Activated T-cell treated with anti-CD3 and anti-CD28 coated beads, Interleukin-2, amount 50 U/mL, for 72 hours (primary cell): ENCODE measurements around the gene RFT1. TPM values are rescaled to one million over a fixed set of nuclear protein-coding genes. Genes with fewer than 3 reads are reported as not detected.
A peak's percentile ranks its signal among the peaks of the same experiment; 100 is the strongest.

Experiments used
- ATAC-seq, 2 donors: fragments of 150-1000 bp; cut with Tn5 transposase; replicated peaks in 1 of 2; 2 replicates each; pipeline ENCODE4 v1.10.0; 2021; ENCODE audit warnings: moderate library complexity in 2 of 2, mild to moderate bottlenecking in 1 of 2
- DNase-seq, 2 donors: peaks; one replicate each; pipeline ENCODE4 v3.0.0; 2021 to 2022; ENCODE audit warnings: mixed read lengths in 1 of 2
- H3K27ac Mint-ChIP-seq: one replicate; pipeline ENCODE4 v1.8.0; 2022; ENCODE audit warnings: mild to moderate bottlenecking, moderate library complexity, mixed read lengths
- H3K27me3 Mint-ChIP-seq: one replicate; pipeline ENCODE4 v1.8.0; 2022; ENCODE audit warnings: low read depth, mixed read lengths
- H3K36me3 Mint-ChIP-seq, 2 donors: one replicate each; pipeline ENCODE4 v1.8.0; 2022; ENCODE audit warnings: mixed read lengths in 2 of 2, mild to moderate bottlenecking in 1 of 2; ENCODE audit not compliant: insufficient read depth in 2 of 2
- H3K4me1 Mint-ChIP-seq: one replicate; pipeline ENCODE4 v1.8.0; 2022; ENCODE audit warnings: low read depth, mixed read lengths
- H3K4me3 Mint-ChIP-seq, 2 donors: one replicate each; pipeline ENCODE4 v1.8.0; 2022; ENCODE audit warnings: mild to moderate bottlenecking in 2 of 2, mixed read lengths in 2 of 2, moderate library complexity in 2 of 2
- H3K9me3 Mint-ChIP-seq, 2 donors: one replicate each; pipeline ENCODE4 v1.8.0; 2022; ENCODE audit warnings: mixed read lengths in 2 of 2
- total RNA-seq, 2 donors: library from RNA; stranded (reverse); gene quantifications; one replicate each; pipeline ENCODE4 v1.2.3, GENCODE V29; 2022

RFT1 gene
- total RNA-seq, 2 donors from 2014 or later = 26.6 to 29.9 TPM

DNA sequence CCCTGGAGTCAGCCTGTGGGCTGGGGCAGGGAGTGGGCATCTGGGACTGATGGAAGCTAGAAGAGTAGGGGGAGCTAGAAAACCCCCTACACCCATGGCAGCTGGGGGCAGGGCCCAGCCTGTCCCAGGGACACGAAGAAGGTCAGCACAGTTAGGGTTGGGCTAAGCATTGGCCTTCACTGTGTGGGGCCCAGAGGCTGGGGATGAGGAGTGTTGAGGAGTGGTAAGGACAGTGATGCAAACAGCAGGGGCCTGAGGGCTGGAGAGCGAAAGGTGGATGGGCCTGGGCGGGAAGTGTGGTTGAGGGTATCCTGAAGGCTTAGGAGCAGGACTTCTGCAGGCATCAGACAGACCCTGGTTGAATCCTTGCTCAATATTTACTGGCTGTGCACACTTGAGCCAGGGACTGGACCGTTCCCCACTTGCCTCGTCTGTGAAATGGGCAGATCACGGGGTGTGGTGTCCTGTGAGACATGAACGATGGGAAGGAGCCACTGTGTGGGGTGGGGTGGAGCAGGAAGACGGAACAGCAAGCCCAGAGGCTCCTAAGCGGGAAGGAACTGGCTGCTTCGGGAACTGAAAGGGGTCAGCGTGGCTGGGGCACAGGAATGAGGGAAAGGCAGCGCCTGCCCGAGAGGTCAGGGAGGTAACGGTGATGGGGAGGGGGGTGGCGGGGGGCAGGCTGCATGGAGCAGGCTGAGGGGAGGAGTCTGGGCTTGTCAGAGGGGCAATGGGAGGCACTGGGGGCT lies 38.1 kb upstream of the RFT1 start:
- H3K4me1 Mint-ChIP-seq = peaks cover 50% of the 10 kb centered on the region
- no peaks in the 10 kb centered on the region for H3K36me3 Mint-ChIP-seq
- no peak for ATAC-seq
- no peak overlapping the region for H3K4me3 Mint-ChIP-seq
- DNase-seq = no peak
- no peak overlapping the region for H3K27ac Mint-ChIP-seq
- H3K27me3 Mint-ChIP-seq = no peaks in the 10 kb centered on the region
- no peaks in the 10 kb centered on the region for H3K9me3 Mint-ChIP-seq

DNA sequence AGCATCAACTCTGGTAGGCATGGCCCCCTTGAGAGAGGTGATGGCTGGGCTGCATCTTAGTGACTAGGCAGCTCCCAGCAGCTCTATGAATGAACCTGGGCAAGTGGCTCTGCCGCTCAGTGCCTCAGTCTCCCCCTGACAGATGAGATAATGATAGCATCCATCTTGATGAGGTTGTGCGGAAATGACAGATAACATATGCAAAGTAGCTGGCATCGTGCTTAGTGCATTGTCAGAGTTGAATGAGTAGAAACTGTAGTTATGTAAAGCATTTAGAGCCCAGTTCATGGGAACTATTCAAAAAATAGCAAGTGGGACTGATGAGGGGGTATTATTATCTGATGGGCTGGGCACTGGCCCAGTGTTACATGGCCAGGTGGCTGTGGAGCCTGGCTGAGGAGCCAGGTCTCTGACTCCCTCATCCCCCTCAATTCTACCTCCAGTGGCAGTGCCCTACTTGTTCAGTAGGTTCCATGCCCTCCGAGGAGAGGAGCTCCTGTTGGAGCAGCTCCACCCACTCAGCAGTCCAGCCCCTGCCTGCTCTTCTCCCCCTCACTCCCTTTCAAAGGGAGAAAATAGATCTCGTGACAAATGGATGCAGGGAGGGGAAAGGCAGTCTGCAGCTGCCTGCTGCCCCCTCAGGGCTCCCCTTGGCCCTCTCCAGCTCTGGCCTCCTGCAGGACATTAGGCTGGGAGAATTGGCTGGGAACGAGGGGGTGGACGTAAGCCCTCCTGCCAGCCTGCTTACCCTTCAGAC lies 37.4 kb upstream of the RFT1 start:
- peaks cover 57% of the 10 kb centered on the region for H3K4me1 Mint-ChIP-seq
- no peak overlapping the region for H3K27ac Mint-ChIP-seq
- DNase-seq (no peak), ATAC-seq (no peak)
- no peaks in the 10 kb centered on the region for H3K27me3 Mint-ChIP-seq
- H3K9me3 Mint-ChIP-seq = no peaks in the 10 kb centered on the region
- H3K4me3 Mint-ChIP-seq = no peak overlapping the region
- H3K36me3 Mint-ChIP-seq = no peaks in the 10 kb centered on the region

DNA sequence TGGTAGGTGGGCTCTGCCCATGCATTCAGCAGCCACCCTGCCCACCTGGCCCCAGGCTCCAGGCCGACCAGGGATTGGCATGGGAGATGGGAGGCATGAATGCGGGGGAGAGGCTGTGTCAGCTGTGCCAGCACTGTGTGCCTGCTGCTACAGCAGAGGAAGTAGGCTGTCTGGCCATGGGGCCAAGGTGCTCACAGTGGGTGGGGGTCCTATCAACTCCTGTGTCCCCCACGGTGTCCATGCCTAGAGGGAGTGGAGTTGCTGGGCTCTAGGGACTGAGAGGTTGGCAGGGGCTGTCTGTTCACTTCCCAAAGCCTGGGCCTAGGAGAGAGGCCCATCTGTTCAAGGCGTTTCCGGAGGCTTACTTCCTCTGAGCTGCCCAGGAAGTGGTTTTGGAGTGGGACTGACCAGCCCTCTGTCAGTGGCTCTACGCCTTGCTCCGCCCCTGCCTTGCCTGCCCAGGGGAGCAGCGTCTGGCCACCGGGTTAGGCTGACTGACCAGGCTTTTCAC lies 36.6 kb upstream of the RFT1 start:
- ATAC-seq (no peak), DNase-seq (no peak)
- Mint-ChIP-seq H3K36me3 (peaks cover 2 to 4% of the 10 kb centered on the region in 2 donors), H3K9me3 (no peaks in the 10 kb centered on the region), H3K4me3 (no peak overlapping the region), H3K27ac (no peak overlapping the region), H3K27me3 (no peaks in the 10 kb centered on the region), H3K4me1 (peaks cover 60% of the 10 kb centered on the region)

DNA sequence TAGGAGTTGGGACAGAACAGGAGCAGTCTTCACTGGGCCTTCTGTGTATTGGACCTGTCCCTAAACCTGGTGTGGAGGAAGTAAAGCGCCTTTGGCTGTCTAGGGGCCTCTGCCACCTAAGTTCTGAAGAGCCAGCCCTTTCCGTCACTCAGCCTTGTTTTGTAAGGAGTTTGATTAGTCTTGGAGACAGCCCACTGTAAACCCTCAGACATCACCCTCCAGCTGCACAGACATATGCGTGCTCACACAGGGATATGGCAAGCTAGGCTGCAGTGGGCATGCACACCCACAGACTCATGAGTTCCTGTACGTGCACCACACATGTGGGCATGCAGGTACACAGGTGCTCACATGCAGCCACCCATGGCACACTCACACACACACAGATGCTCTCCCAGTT lies 36.0 kb upstream of the RFT1 start:
- Mint-ChIP-seq H3K27me3 (no peaks in the 10 kb centered on the region), H3K27ac (no peak overlapping the region), H3K36me3 (peaks cover 2 to 4% of the 10 kb centered on the region in 2 donors), H3K4me3 (no peak overlapping the region), H3K4me1 (peaks cover 54% of the 10 kb centered on the region), H3K9me3 (no peaks in the 10 kb centered on the region)
- DNase-seq (no peak), ATAC-seq (no peak)

DNA sequence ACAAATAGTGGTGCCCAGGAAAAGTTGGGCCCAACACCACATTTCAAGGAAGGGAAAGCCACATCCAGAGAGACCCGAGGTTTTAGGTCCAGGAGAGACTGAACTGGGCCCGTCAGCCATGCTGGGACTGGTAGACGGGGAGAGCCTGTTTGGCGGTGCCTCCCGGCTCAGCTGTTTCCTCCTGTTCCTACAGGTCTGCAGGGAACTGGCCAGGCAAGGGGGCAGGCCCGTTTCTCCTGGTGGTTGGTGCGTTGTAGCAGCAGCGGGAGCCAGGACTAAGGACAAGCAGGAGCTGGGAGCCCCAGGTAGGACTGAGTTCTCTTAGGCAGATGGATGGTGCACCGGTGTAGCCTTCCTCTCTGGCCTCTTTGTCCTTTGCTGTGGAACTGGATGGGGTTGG lies 34.7 kb upstream of the RFT1 start:
- no peak for ATAC-seq
- Mint-ChIP-seq H3K9me3 (no peaks in the 10 kb centered on the region), H3K4me3 (no peak overlapping the region), H3K27me3 (peaks cover 6% of the 10 kb centered on the region), H3K36me3 (peaks cover 2 to 4% of the 10 kb centered on the region in 2 donors), H3K4me1 (peaks cover 49% of the 10 kb centered on the region), H3K27ac (no peak overlapping the region)
- no peak for DNase-seq

DNA sequence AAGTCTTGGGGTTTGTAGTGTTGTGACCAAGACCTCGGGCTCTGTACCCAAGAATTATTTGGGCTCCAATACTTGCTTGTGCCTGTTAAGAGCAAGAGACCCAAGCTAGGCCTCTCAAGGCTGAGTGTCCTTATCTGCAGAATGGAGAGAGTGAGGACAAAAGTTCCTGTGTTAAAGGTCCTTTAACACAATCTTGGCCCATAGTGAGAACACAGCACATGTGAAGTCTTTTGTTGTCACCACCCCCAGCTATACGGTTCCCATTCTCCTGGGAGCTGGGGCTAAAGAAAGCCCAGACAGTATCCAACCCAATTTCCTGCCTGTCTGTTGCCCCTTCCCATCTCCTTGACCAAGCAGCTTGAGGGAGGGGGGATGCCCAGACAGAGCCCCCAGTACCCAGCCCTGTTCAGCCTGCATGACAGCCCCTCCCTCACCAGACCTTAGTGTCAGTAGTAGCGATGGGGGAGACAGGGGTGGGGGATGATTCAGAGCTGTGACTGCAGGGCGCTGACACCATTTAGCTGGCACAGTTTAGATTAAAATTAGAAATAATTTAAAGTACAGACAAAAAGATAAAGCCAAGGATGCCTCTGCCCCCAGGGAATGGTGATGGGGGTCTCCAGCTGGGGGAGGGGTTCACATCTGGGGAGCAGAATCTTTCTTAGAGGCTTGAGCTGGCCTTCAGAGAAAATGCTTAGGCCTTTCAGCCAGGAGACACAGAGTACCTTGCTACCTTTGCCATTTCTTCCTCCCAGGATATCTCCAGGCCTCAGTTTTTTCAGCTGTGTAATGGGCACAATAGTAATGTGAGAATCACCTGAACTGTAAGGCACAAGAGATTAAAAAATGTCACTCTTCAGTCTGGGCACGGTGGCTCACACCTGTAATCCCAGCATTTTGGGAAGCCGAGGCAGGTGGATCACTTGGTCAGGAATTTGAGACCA lies 33.5 kb upstream of the RFT1 start:
- H3K9me3 Mint-ChIP-seq = no peaks in the 10 kb centered on the region
- H3K27me3 Mint-ChIP-seq = peaks cover 8% of the 10 kb centered on the region
- DNase-seq (no peak), ATAC-seq (no peak)
- H3K36me3 Mint-ChIP-seq = peaks cover 2 to 4% of the 10 kb centered on the region in 2 donors
- peaks cover 37% of the 10 kb centered on the region for H3K4me1 Mint-ChIP-seq
- H3K4me3 Mint-ChIP-seq = peak overlapping the region; percentile 77 to 83
- no peak overlapping the region for H3K27ac Mint-ChIP-seq

DNA sequence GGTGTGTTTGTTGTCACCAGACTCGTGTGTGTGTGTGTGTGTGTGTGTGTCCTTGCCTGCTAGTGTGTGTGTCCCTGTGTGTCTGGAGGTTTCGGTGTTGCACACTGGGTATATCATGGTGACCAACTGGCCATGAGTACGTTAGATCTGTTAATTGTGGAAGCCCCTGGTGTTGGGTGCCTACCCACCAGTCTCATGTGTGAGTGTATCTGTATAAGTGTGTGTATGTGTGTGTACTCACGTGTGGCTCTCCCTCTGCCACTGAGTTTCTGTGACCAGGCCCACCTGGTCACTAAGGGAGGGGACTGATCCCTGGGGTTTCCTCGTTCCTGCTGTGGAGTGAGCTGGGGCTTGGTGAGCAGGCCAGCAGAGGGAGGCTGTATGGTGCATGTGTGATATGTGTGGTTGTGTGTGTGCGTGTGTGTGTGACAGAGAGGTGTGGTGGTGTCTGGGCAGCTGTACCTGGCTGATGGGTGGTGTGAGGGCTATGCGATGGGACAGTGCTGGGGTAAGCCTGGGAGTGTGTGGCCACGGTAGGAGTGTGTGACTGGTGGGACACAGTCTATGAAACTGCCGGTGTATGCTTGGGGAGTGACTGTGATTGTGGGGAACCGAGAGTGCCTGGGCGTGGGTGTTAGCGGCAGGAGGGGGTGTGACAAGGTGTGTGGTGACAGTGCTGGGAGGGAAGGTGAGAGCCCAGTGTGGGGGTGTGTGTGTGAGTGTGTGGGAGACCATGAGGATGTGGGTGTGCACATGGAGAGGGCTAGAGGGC lies 32.6 kb upstream of the RFT1 start:
- peak; percentile 32 to 57 for DNase-seq

DNA sequence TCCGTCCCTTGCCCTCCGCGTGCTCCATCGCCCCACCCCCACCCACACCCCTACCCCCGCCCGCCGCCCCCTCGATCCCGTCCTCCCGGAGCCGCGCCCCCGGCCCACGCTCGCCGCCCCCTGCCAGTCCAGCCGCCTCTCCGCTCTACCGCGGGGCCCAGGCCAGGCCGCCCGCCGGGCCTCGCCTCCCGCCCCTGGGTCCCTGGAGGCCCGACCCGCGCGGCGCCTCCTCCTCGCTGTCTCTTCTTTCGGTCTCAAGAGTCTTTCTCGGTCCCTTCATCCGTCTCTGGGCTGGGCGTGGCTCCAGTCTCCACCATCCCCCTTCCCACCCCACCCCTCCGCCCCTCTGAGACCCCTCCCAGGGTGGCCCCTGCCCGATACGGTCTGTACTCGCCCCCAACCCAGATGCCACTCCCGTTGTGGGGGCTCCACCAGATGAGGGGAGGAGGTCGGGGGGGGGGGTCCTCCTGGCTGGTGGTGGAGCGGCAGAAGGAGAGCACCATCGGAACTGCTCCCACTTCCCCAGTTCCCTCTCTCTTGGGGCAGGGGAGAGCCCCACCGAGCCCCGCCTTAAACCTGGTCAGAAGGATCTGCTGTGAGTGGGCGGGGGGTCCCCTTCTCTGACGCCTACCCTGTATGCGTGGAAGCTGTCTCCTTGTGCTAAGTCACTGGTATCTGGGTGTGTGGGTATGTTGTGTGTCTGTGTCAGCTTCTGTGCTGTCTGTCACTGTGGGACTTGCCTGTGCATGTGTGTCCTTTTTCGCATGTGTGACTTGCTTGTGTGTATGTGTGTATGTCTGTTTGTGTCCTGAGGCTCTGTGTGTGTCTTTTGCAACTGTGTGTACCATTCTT lies 31.8 kb upstream of the RFT1 start:
- Mint-ChIP-seq H3K27ac (peak overlapping the region; percentile 67), H3K4me3 (peak overlapping the region; percentile 83 to 88), H3K9me3 (no peaks in the 10 kb centered on the region), H3K36me3 (peaks cover 2 to 4% of the 10 kb centered on the region in 2 donors), H3K27me3 (peaks cover 17% of the 10 kb centered on the region), H3K4me1 (peaks cover 31% of the 10 kb centered on the region)
- DNase-seq (peak; percentile 57 to 62), ATAC-seq (peak; percentile 27 to 31)

More for the DNA sequence above, 32.6 kb upstream of the RFT1 start:
- no peaks in the 10 kb centered on the region for H3K9me3 Mint-ChIP-seq
- peaks cover 31% of the 10 kb centered on the region for H3K4me1 Mint-ChIP-seq
- peaks cover 2 to 4% of the 10 kb centered on the region in 2 donors for H3K36me3 Mint-ChIP-seq
- H3K27me3 Mint-ChIP-seq = peaks cover 9% of the 10 kb centered on the region
- H3K27ac Mint-ChIP-seq = peak overlapping the region; percentile 3
- peak; percentile 6 to 18 for ATAC-seq
- peak overlapping the region; percentile 77 to 83 for H3K4me3 Mint-ChIP-seq

DNA sequence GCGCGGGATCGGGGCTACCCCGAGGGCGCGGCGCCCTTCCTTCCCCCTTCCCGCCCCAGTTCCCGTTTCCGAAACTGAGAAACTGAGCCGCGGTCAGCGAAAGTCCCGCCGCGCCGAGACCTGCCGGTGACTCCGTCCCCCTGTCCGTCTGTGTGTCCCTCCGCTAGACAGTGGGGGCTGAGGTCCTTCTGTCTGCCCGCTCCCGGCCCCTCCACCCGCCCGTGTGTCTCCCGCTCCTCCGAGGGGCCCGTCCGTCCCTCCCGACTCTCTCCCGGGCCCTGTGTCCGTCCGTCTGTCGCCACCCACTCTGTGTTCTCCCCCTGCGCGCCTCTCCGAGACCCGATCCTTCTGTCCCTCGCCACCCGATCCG lies 31.2 kb upstream of the RFT1 start:
- DNase-seq (peak; percentile 26 to 43), ATAC-seq (peak; percentile 1 to 8)
- H3K4me1 Mint-ChIP-seq = peaks cover 27% of the 10 kb centered on the region
- H3K27ac Mint-ChIP-seq = peak overlapping the region; percentile 67
- peaks cover 23% of the 10 kb centered on the region for H3K27me3 Mint-ChIP-seq
- H3K4me3 Mint-ChIP-seq = peak overlapping the region; percentile 83 to 88
- H3K36me3 Mint-ChIP-seq = peaks cover 2 to 4% of the 10 kb centered on the region in 2 donors
- H3K9me3 Mint-ChIP-seq = no peaks in the 10 kb centered on the region

DNA sequence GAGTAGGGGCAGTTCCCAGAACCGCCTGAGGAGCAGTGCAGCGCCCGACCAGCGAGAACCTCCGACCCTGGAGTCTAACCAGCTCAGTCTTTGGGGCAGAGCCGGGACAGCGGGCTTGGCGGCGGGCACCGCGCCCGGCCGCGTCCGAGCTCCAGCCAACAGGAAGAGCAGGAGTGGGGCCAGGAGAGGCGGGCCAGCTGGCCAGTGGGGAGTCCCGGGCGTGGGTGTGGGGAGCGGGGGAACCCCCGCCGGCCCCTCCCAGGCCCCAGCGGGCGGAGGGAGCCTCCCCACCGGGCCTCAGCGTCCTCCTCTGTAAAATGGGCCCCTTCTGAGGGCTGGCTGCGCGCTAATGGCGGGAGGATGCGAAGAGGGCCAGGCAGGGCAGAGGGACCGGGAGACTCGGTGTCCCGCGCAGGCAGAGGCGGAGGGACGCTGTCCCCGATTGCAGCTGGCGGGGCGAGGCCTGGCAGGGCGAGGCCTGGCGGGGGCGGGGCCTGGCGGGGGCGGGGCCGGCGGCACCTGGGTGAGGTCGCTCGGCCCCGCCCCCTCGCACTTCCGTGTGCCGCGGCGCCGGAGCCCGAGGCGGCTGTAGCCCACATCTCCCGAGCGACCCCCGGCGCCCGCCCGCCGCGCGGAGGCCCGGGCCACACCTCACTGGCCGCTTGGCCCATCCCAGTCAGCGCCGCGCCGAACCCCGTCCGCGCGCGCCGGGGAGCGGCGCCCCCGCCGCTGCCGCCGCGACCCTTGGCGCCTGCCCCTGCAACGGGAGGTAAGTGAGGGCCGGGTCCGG lies 30.6 kb upstream of the RFT1 start, which contains the start of gene PRKCD:
TSS of gene PRKCD (plus strand) at position 550 of the 790 bp plus-strand sequence. CDS start 17,214 bp downstream, outside the sequence.
- DNase-seq = peak; percentile 81 to 82
- Mint-ChIP-seq H3K9me3 (no peaks in the 10 kb centered on the region), H3K27ac (peak within 1 kb of the TSS; percentile 67), H3K4me1 (peaks cover 23% of the 10 kb centered on the region), H3K27me3 (peaks cover 29% of the 10 kb centered on the region), H3K36me3 (peaks cover 2 to 4% of the 10 kb centered on the region in 2 donors), H3K4me3 (peak within 1 kb of the TSS; percentile 92 to 94)
- peak; percentile 80 to 81 for ATAC-seq
